Panc1 (cell line): ENCODE data around the gene ACTG1. TPM values are rescaled to one million over a fixed set of nuclear protein-coding genes. Genes with fewer than 3 reads are reported as not detected.
A peak's percentile ranks its signal among the peaks of the same experiment; 100 is the strongest.

ENCODE experiments used
- ATAC-seq: fragments of 200-7000 bp; cut with Tn5 transposase; 2 replicates; pipeline ENCODE4 v1.9.1; 2020; ENCODE audit warnings: mild to moderate bottlenecking, moderate library complexity
- BruUV-seq: library from RNA; stranded (reverse); fragments of 400-500 nt; replicated peaks from 2 replicates; lab custom pipeline; 2021; lab: Mats Ljungman, UMichigan
- CTCF ChIA-PET: fragments of 300-600 bp; sonication (Branson Sonifier 250); formaldehyde crosslinking; loops from one replicate; lab custom pipeline; 2022; ENCODE audit warnings: antibody characterized with exemption; lab: Charles Lee
- POLR2A ChIA-PET: fragments of 300-600 bp; sonication (Branson Sonifier 250); formaldehyde crosslinking; loops from one replicate; lab custom pipeline; 2022; ENCODE audit warnings: antibody characterized with exemption; lab: Charles Lee
- DNase-seq: peaks from one replicate; pipeline ENCODE4 v3.0.0-alpha.2; 2010; ENCODE audit warnings: low read depth, low spot score
- H3K27ac ChIP-seq: 2 replicates; pipeline ENCODE4 v1.5.1; 2011; ENCODE audit warnings: mild to moderate bottlenecking, low read length, inconsistent platforms
- H3K27me3 ChIP-seq: fragments of 200-500 bp; sonication (Bioruptor generic); 2 replicates; pipeline ENCODE4 v1.6.0; 2014; ENCODE audit warnings: low read length, inconsistent platforms; ENCODE audit not compliant: control insufficient read depth, insufficient read depth
- H3K36me3 ChIP-seq: fragments of 200-500 bp; sonication (Bioruptor generic); 2 replicates; pipeline ENCODE4 v1.5.1; 2014; ENCODE audit warnings: inconsistent platforms, mild to moderate bottlenecking, low read length, moderate library complexity; ENCODE audit not compliant: control insufficient read depth, insufficient read depth
- H3K4me1 ChIP-seq: 2 replicates; pipeline ENCODE4 v1.5.1; 2011; ENCODE audit warnings: inconsistent platforms, mild to moderate bottlenecking, low read length, moderate library complexity; ENCODE audit not compliant: control insufficient read depth, insufficient read depth
- H3K4me3 ChIP-seq, 2 experiments: 2 replicates each; pipeline ENCODE4 v1.5.1; 2011 to 2012; ENCODE audit warnings: low read depth in 2 of 2, low read length in 2 of 2, mild to moderate bottlenecking in 2 of 2, inconsistent platforms in 1 of 2, moderate library complexity in 1 of 2
- H3K9me3 ChIP-seq: fragments of 200-500 bp; sonication (Bioruptor generic); 2 replicates; pipeline ENCODE4 v1.5.1; 2014; ENCODE audit warnings: low read depth, mild to moderate bottlenecking, inconsistent platforms, low read length, moderate library complexity; ENCODE audit not compliant: control insufficient read depth, insufficient read depth
- CTCF ChIP-seq: fragments of 450-650 bp; IDR thresholded peaks from 2 replicates; pipeline ENCODE4 v1.5.1; 2017; ENCODE audit warnings: mild to moderate bottlenecking
- POLR2AphosphoS5 ChIP-seq: IDR thresholded peaks from 2 replicates; pipeline ENCODE4 v1.6.1; 2012; ENCODE audit warnings: mild to moderate bottlenecking, low read depth, low read length, moderate library complexity
- REST ChIP-seq, 2 experiments: IDR thresholded peaks; 2 replicates each; pipeline ENCODE4 v1.6.1; 2011 to 2012; ENCODE audit warnings: low read depth in 2 of 2, control low read depth in 1 of 2, low read length in 1 of 2, mild to moderate bottlenecking in 1 of 2, moderate library complexity in 1 of 2; ENCODE audit not compliant: insufficient read depth in 1 of 2
- SIN3A ChIP-seq: IDR thresholded peaks from 2 replicates; pipeline ENCODE4 v1.6.1; 2012; ENCODE audit warnings: low read depth, mild to moderate bottlenecking, low read length, moderate library complexity, borderline replicate concordance; ENCODE audit not compliant: insufficient read depth
- TCF7L2 ChIP-seq: IDR thresholded peaks from 2 replicates; pipeline ENCODE4 v1.6.1; 2011; ENCODE audit warnings: mild to moderate bottlenecking, low read depth, low read length, inconsistent platforms
- in situ Hi-C: cut with HindIII; loops from 2 replicates; pipeline ENCODE4 v1.10.0; 2016; ENCODE audit warnings: low sequenced_read_pairs, low pct_unique_long_range_greater_than_20kb
- intact Hi-C: fragments of 100-400 bp; cut with micrococcal nuclease; formaldehyde crosslinking; loops from one replicate; pipeline ENCODE4 v1.10.0; 2022; ENCODE audit not compliant: unreplicated experiment
- total RNA-seq: library from RNA; stranded (reverse); gene quantifications from one replicate; pipeline ENCODE4 v1.2.1, GENCODE V29; 2021; ENCODE audit not compliant: unreplicated experiment

ACTG1 gene
- total RNA-seq, 1 experiment from 2014 or later = 4,502 TPM

GRCh38 chr17:81465910-81466309 lies 46.7 kb downstream of the ACTG1 start:
- CTCF ChIA-PET = no interaction called here
- Histone ChIP-seq H3K36me3 (no peaks in the 10 kb centered on the region), H3K9me3 (no peaks in the 10 kb centered on the region), H3K4me3 (no peak overlapping the region), H3K27ac (no peak overlapping the region), H3K27me3 (no peaks in the 10 kb centered on the region), H3K4me1 (peaks cover 19% of the 10 kb centered on the region)
- DNase-seq (no peak), ATAC-seq (no peak)
- POLR2A ChIA-PET = no interaction called here
- TF ChIP-seq POLR2AphosphoS5 (no peak), TCF7L2 (no peak), CTCF (no peak), REST (IDR thresholded peaks at IDR 0.05; ENCODE audit: insufficient read depth in 1 of 2, low read depth in 2 of 2, low read length in 1 of 2) (no peak), SIN3A (no peak)
- in situ Hi-C loops = no loop called here
- no TSS peak for BruUV-seq
- intact Hi-C loops = no loop called here

DNA sequence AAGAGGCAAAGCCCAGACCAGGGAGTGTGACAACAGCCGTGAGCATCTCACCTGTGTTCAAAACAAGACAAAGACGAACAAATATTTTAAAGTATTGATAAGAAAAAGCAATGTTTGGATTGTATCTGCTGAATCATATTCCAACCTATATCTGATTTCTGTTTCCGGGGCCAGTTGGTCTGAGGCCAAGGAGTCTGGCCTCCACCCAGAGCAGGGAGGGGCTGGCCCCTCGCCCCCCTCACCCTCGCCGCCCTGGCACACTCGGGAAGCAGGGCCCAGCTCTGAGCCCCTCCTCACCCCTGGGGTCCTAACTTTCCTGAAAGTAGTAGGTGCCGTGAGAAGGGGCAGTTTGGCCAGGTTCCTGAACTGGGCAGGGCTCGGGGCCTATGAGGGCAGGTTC lies 48.0 kb downstream of the ACTG1 start:
- Histone ChIP-seq H3K9me3 (no peaks in the 10 kb centered on the region), H3K27ac (no peak overlapping the region), H3K4me3 (no peak overlapping the region), H3K27me3 (no peaks in the 10 kb centered on the region), H3K4me1 (peaks cover 19% of the 10 kb centered on the region), H3K36me3 (no peaks in the 10 kb centered on the region)
- BruUV-seq = TSS peak; percentile 84
- no peak for DNase-seq
- in situ Hi-C loops (no loop called here), intact Hi-C loops (no loop called here)
- CTCF ChIA-PET = no interaction called here
- TF ChIP-seq TCF7L2 (no peak), SIN3A (no peak), CTCF (no peak), REST (IDR thresholded peaks at IDR 0.05; ENCODE audit: insufficient read depth in 1 of 2, low read depth in 2 of 2, low read length in 1 of 2) (no peak), POLR2AphosphoS5 (no peak)
- POLR2A ChIA-PET = no interaction called here
- ATAC-seq = no peak
